CMK (cell line): ENCODE results near the gene CYB5R3.
"Not testable (repeated sequence)": the region's sequence is repeated elsewhere in the genome, so short reads cannot be mapped to it uniquely, and the experiment has no call there.

Experiments
- DNase-seq: peaks from one replicate; pipeline ENCODE4 v3.0.0-alpha.2; 2010; ENCODE audit warnings: low read depth

CYB5R3 gene

GRCh38 chr22:42678894-42679293 is 29.7 kb upstream of the CYB5R3 start:
- DNase-seq, result no peak

GRCh38 chr22:42677936-42678335 is 28.7 kb upstream of the CYB5R3 start:
- DNase-seq, result not testable (repeated sequence)

- no peak for DNase-seq
Observed at GRCh38 chr22:42676059-42676607, 26.9 kb upstream of the CYB5R3 start.

- no peak for DNase-seq
Observed at GRCh38 chr22:42673898-42674401, 24.8 kb upstream of the CYB5R3 start.

GRCh38 chr22:42673071-42673470 is 23.9 kb upstream of the CYB5R3 start:
- DNase-seq, result not testable (repeated sequence)

GRCh38 chr22:42670921-42671709 is 21.9 kb upstream of the CYB5R3 start:
- DNase-seq, result no peak

- DNase-seq, result no peak
Observed at GRCh38 chr22:42670046-42670445, 20.9 kb upstream of the CYB5R3 start.

GRCh38 chr22:42666393-42666792 is 17.2 kb upstream of the CYB5R3 start:
- not testable (repeated sequence) for DNase-seq

- no peak for DNase-seq
Observed at GRCh38 chr22:42664976-42665831, 16.0 kb upstream of the CYB5R3 start.

GRCh38 chr22:42661985-42662831 is 13.0 kb upstream of the CYB5R3 start:
- no peak for DNase-seq

GRCh38 chr22:42656578-42656977 is 7.4 kb upstream of the CYB5R3 start:
- no peak for DNase-seq

GRCh38 chr22:42655693-42656092 is 6.5 kb upstream of the CYB5R3 start:
- DNase-seq, result no peak

GRCh38 chr22:42654436-42655073 is 5.4 kb upstream of the CYB5R3 start:
- DNase-seq, result no peak

GRCh38 chr22:42653999-42654398 is 4.8 kb upstream of the CYB5R3 start:
- DNase-seq, result no peak

- no peak for DNase-seq
Observed at GRCh38 chr22:42651134-42651533, 1.9 kb upstream of the CYB5R3 start.

GRCh38 chr22:42648368-42649245 is 585 bp downstream of the CYB5R3 start:
- no peak for DNase-seq

GRCh38 chr22:42648017-42648367 is 1.2 kb downstream of the CYB5R3 start:
- no peak for DNase-seq

- no peak for DNase-seq
Observed at GRCh38 chr22:42646569-42647525, 2.3 kb downstream of the CYB5R3 start.

- DNase-seq, result no peak
Observed at GRCh38 chr22:42645938-42646568, 3.1 kb downstream of the CYB5R3 start.
